GM23248 (cell line): Measurements from ENCODE around the gene ZNF691. TPM values are rescaled to one million over a fixed set of nuclear protein-coding genes. Genes with fewer than 3 reads are reported as not detected.

Source experiments
- DNase-seq: peaks from one replicate; pipeline ENCODE4 v3.0.0-alpha.2; 2015
- H2AFZ ChIP-seq: fragments of 200-600 bp; sonication (generic); 2 replicates; pipeline ENCODE4 v1.6.1; 2016; ENCODE audit warnings: antibody characterized with exemption
- H3F3A ChIP-seq: fragments of 200-600 bp; sonication (generic); 2 replicates; pipeline ENCODE4 v1.6.1; 2016; ENCODE audit warnings: mild to moderate bottlenecking, antibody characterized with exemption, mixed run types; ENCODE audit not compliant: insufficient read depth
- H3K27ac ChIP-seq: fragments of 200-600 bp; sonication (generic); 2 replicates; pipeline ENCODE4 v1.5.1; 2016; ENCODE audit warnings: mild to moderate bottlenecking
- H3K27me3 ChIP-seq: fragments of 200-600 bp; sonication (generic); replicated peaks from 2 replicates; pipeline ENCODE4 v1.6.1; 2016; ENCODE audit warnings: mild to moderate bottlenecking; ENCODE audit not compliant: insufficient read depth
- H3K36me3 ChIP-seq: fragments of 200-600 bp; sonication (generic); 2 replicates; pipeline ENCODE4 v1.6.1; 2016; ENCODE audit warnings: low read depth, mild to moderate bottlenecking
- H3K4me1 ChIP-seq: fragments of 200-600 bp; sonication (generic); 2 replicates; pipeline ENCODE4 v1.6.1; 2016; ENCODE audit warnings: mild to moderate bottlenecking; ENCODE audit not compliant: insufficient read depth
- H3K4me2 ChIP-seq: fragments of 200-600 bp; sonication (generic); one replicate; pipeline ENCODE4 v1.6.1; 2016; ENCODE audit warnings: mild to moderate bottlenecking; ENCODE audit not compliant: unreplicated experiment
- H3K4me3 ChIP-seq: fragments of 200-600 bp; sonication (generic); 2 replicates; pipeline ENCODE4 v1.5.1; 2016; ENCODE audit warnings: mild to moderate bottlenecking
- H3K79me2 ChIP-seq: fragments of 200-600 bp; sonication (generic); 2 replicates; pipeline ENCODE4 v1.6.1; 2016; ENCODE audit warnings: mild to moderate bottlenecking; ENCODE audit not compliant: insufficient read depth
- H3K9ac ChIP-seq: fragments of 200-600 bp; sonication (generic); 2 replicates; pipeline ENCODE4 v1.6.1; 2016; ENCODE audit warnings: mild to moderate bottlenecking
- H3K9me2 ChIP-seq: fragments of 200-600 bp; sonication (generic); 2 replicates; pipeline ENCODE4 v1.6.1; 2016; ENCODE audit warnings: mixed run types, mild to moderate bottlenecking, moderate library complexity; ENCODE audit not compliant: insufficient read depth
- H3K9me3 ChIP-seq: fragments of 200-600 bp; sonication (generic); one replicate; pipeline ENCODE4 v1.6.1; 2017; ENCODE audit warnings: low read depth
- H4K20me1 ChIP-seq: fragments of 200-600 bp; sonication (generic); 2 replicates; pipeline ENCODE4 v1.6.0; 2016; ENCODE audit not compliant: insufficient read depth
- EZH2 ChIP-seq: fragments of 200-600 bp; sonication (generic); IDR thresholded peaks from 2 replicates; pipeline ENCODE4 v1.6.1; 2018; ENCODE audit warnings: antibody characterized with exemption, mild to moderate bottlenecking; ENCODE audit not compliant: insufficient read depth, poor library complexity, severe bottlenecking
- EZH2phosphoT487 ChIP-seq: fragments of 200-600 bp; sonication (generic); IDR thresholded peaks from 2 replicates; pipeline ENCODE4 v1.6.1; 2018; ENCODE audit warnings: antibody characterized with exemption, moderate library complexity, mild to moderate bottlenecking, low read depth; ENCODE audit not compliant: insufficient read depth
- WGBS, 2 experiments: methylation state at CpG; one replicate each; pipeline ENCODE4 v1.1.6; 2015 to 2017; ENCODE audit warnings: low lambda C conversion rate in 2 of 2, low coverage in 1 of 2; ENCODE audit errors: missing lambda C conversion rate in 2 of 2; 5-methylcytosine and 5-hydroxymethylcytosine counted together
- in situ Hi-C: fragments of 300-500 bp; cut with MboI; formaldehyde crosslinking; loops from 2 replicates; pipeline ENCODE4 v1.15.0; 2020
- polyA plus RNA-seq: library from polyadenylated mRNA; unstranded; fragments of >200 nt; fragmentation: Nextera tagmentation; extraction: Ambion mirVana; gene quantifications from 2 replicates; pipeline ENCODE4 v1.2.1, GENCODE V29; 2016
- total RNA-seq: library from RNA; depleted of rRNA; stranded (reverse); fragments of >200 nt; shearing (Covaris generic); gene quantifications from 2 replicates; pipeline ENCODE4 v1.2.3, GENCODE V29; 2014

ZNF691 gene
- total and polyA plus RNA-seq, 2 experiments from 2014 or later: 4.4 to 6.9 TPM

GRCh38 chr1:42873670-42874069 lies 27.3 kb downstream of the ZNF691 start:
- TF ChIP-seq EZH2 (no peak), EZH2phosphoT487 (no peak)
- H3K4me1 ChIP-seq: no peaks in the 10 kb centered on the region
- no peaks in the 10 kb centered on the region for H3K9me2 ChIP-seq
- no peaks in the 10 kb centered on the region for H4K20me1 ChIP-seq
- in situ Hi-C loops: no loop called here
- no peak overlapping the region for H3K4me2 ChIP-seq
- no peak overlapping the region for H2AFZ ChIP-seq
- H3K27me3 ChIP-seq: peaks cover 29% of the 10 kb centered on the region
- H3K36me3 ChIP-seq: no peaks in the 10 kb centered on the region
- H3K4me3 ChIP-seq: no peak overlapping the region
- 44 to 63% methylated on average over 1 of the region's 1 CpG for WGBS, 2 experiments
- H3K9me3 ChIP-seq: no peaks in the 10 kb centered on the region
- no peak overlapping the region for H3K27ac ChIP-seq
- H3K9ac ChIP-seq: no peak overlapping the region
- DNase-seq: no peak
- H3F3A ChIP-seq: no peaks in the 10 kb centered on the region
- no peaks in the 10 kb centered on the region for H3K79me2 ChIP-seq

- in situ Hi-C loops: no loop called here
- no peak overlapping the region for H3K9ac ChIP-seq
- peaks cover 29% of the 10 kb centered on the region for H3K27me3 ChIP-seq
- H3K36me3 ChIP-seq: no peaks in the 10 kb centered on the region
- no peaks in the 10 kb centered on the region for H4K20me1 ChIP-seq
- TF ChIP-seq EZH2: no peak
- TF ChIP-seq EZH2phosphoT487: no peak
- no peaks in the 10 kb centered on the region for H3F3A ChIP-seq
- H3K4me1 ChIP-seq: no peaks in the 10 kb centered on the region
- H2AFZ ChIP-seq: no peak overlapping the region
- no peaks in the 10 kb centered on the region for H3K79me2 ChIP-seq
- no peak overlapping the region for H3K27ac ChIP-seq
- H3K4me2 ChIP-seq: no peak overlapping the region
- H3K9me2 ChIP-seq: no peaks in the 10 kb centered on the region
- no peak overlapping the region for H3K4me3 ChIP-seq
- H3K9me3 ChIP-seq: no peaks in the 10 kb centered on the region
- no peak for DNase-seq
Observed at GRCh38 chr1:42876009-42876408, 29.6 kb downstream of the ZNF691 start.

GRCh38 chr1:42877380-42877779 lies 31.0 kb downstream of the ZNF691 start:
- WGBS, 2 experiments: 16 to 26% methylated on average over 2 of the region's 2 CpGs
- H3K27ac ChIP-seq: no peak overlapping the region

DNA sequence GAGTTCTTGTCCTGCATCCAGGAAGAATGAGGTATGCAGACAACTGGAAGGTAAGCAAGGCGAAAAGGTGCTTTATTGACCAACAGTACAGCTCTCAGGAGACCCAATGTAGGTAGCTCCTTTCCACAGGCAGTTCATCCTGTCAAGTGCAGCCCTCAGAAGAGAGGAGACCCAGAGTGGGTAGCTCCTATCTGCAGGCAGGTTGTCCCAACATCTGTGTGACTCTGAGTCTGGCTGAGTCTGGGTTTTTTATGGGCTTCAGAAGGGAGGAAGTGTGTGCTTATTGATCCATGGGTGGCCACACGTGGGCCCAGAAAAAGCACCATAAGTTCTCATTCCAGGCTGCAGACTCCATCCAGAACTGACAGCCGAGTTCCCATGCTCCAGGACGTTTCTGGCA lies 34.0 kb downstream of the ZNF691 start:
- H3K79me2 ChIP-seq: no peaks in the 10 kb centered on the region
- H3K9me3 ChIP-seq: no peaks in the 10 kb centered on the region
- H4K20me1 ChIP-seq: no peaks in the 10 kb centered on the region
- no peaks in the 10 kb centered on the region for H3K9me2 ChIP-seq
- no peak overlapping the region for H3K4me2 ChIP-seq
- no peaks in the 10 kb centered on the region for H3F3A ChIP-seq
- no peaks in the 10 kb centered on the region for H3K36me3 ChIP-seq
- H3K4me3 ChIP-seq: no peak overlapping the region
- H3K27ac ChIP-seq: no peak overlapping the region
- no peak overlapping the region for H3K9ac ChIP-seq
- DNase-seq: no peak
- in situ Hi-C loops: no loop called here
- no peaks in the 10 kb centered on the region for H3K4me1 ChIP-seq
- peaks cover 29% of the 10 kb centered on the region for H3K27me3 ChIP-seq
- TF ChIP-seq EZH2: no peak
- TF ChIP-seq EZH2phosphoT487: no peak
- H2AFZ ChIP-seq: no peak overlapping the region
- 23 to 26% methylated on average over 4 of the region's 4 CpGs for WGBS, 2 experiments

More at GRCh38 chr1:42877380-42877779, 31.0 kb downstream of the ZNF691 start:
- no peak for DNase-seq
- H2AFZ ChIP-seq: no peak overlapping the region
- H3F3A ChIP-seq: no peaks in the 10 kb centered on the region
- TF ChIP-seq EZH2phosphoT487: no peak
- TF ChIP-seq EZH2: no peak
- H3K9ac ChIP-seq: no peak overlapping the region
- H3K27me3 ChIP-seq: peaks cover 29% of the 10 kb centered on the region
- no peaks in the 10 kb centered on the region for H3K36me3 ChIP-seq
- H3K4me1 ChIP-seq: no peaks in the 10 kb centered on the region
- H4K20me1 ChIP-seq: no peaks in the 10 kb centered on the region
- no peak overlapping the region for H3K4me2 ChIP-seq
- no peak overlapping the region for H3K4me3 ChIP-seq
- no peaks in the 10 kb centered on the region for H3K79me2 ChIP-seq
- H3K9me2 ChIP-seq: no peaks in the 10 kb centered on the region
- H3K9me3 ChIP-seq: no peaks in the 10 kb centered on the region
- in situ Hi-C loops: no loop called here
